HCT116 (cell line): ENCODE measurements around the gene HOXB13. TPM values are rescaled to one million over a fixed set of nuclear protein-coding genes. Genes with fewer than 3 reads are reported as not detected.

Source experiments
- ATAC-seq: fragments of 200-7000 bp; cut with Tn5 transposase; 2 replicates; pipeline ENCODE4 v1.9.1; 2020; ENCODE audit warnings: mild to moderate bottlenecking, moderate library complexity
- BruUV-seq: library from RNA; stranded (reverse); fragments of 400-500 nt; replicated peaks from 2 replicates; lab custom pipeline; 2021; lab: Mats Ljungman, UMichigan
- CTCF ChIA-PET: fragments of 300-600 bp; sonication (Branson Sonifier 250); formaldehyde crosslinking; loops from one replicate; lab custom pipeline; 2021; ENCODE audit warnings: antibody characterized with exemption; lab: Charles Lee
- POLR2A ChIA-PET: fragments of 300-600, 350-600 bp; sonication (Branson Sonifier 250); formaldehyde crosslinking; loops from one replicate; lab custom pipeline; 2021; ENCODE audit warnings: antibody characterized with exemption; lab: Charles Lee
- RAD21 ChIA-PET, 2 experiments: fragments of 300-600 bp; sonication (Branson Sonifier 250); formaldehyde crosslinking; loops; one replicate each; lab custom pipeline; 2023; ENCODE audit warnings: low total read pairs in 2 of 2; ENCODE audit not compliant: uncharacterized antibody in 2 of 2, unreplicated experiment in 2 of 2, low non-redundant PET in 1 of 2; lab: Charles Lee
- DNase-seq: peaks from one replicate; pipeline ENCODE4 v3.0.0-alpha.2; 2010; ENCODE audit warnings: low read depth, low spot score
- H2AFZ ChIP-seq: fragments of 200-600 bp; shearing (Covaris generic), sonication (generic); 2 replicates; pipeline ENCODE4 v1.6.1; 2017; ENCODE audit warnings: low read depth, mixed run types, mixed read lengths, antibody characterized with exemption, low read length; ENCODE audit not compliant: poor library complexity, severe bottlenecking
- H3K27ac ChIP-seq: 2 replicates; pipeline ENCODE4 v1.5.1; 2012; ENCODE audit warnings: low read depth, low read length
- H3K27me3 ChIP-seq: fragments of 200-600 bp; sonication (generic); 2 replicates; pipeline ENCODE4 v1.6.1; 2016; ENCODE audit warnings: mixed run types, low read length, mixed read lengths; ENCODE audit not compliant: insufficient read depth
- H3K36me3 ChIP-seq, 2 experiments: fragments of 200-500 bp in 1 of 2; fragments of 200-600 bp in 1 of 2; sonication (Bioruptor generic) in 1 of 2; sonication (generic) in 1 of 2; 2 replicates each; pipeline versions ENCODE4 v1.5.1 to v1.6.1; 2014 to 2016; ENCODE audit warnings: low read length in 2 of 2, inconsistent platforms in 1 of 2, mixed read lengths in 1 of 2, mixed run types in 1 of 2; ENCODE audit not compliant: insufficient read depth in 2 of 2, control insufficient read depth in 1 of 2
- H3K4me1 ChIP-seq, 2 experiments: fragments of 200-600 bp in 1 of 2; sonication (generic) in 1 of 2; 2 replicates each; pipeline versions ENCODE4 v1.5.1 to v1.6.1; 2012 to 2017; ENCODE audit warnings: low read length in 2 of 2, inconsistent platforms in 1 of 2, mild to moderate bottlenecking in 1 of 2, mixed read lengths in 1 of 2, mixed run types in 1 of 2, moderate library complexity in 1 of 2; ENCODE audit not compliant: insufficient read depth in 2 of 2, control insufficient read depth in 1 of 2
- H3K4me2 ChIP-seq: fragments of 200-600 bp; sonication (generic); 2 replicates; pipeline ENCODE4 v1.6.1; 2017; ENCODE audit warnings: mixed run types, low read length, mixed read lengths
- H3K4me3 ChIP-seq, 2 experiments: fragments of 200-600 bp in 1 of 2; sonication (generic) in 1 of 2; replicated peaks in 1 of 2; 2 replicates each; pipeline ENCODE4 v1.5.1; 2011 to 2016; ENCODE audit warnings: low read length in 2 of 2, control low read depth in 1 of 2, low read depth in 1 of 2, mild to moderate bottlenecking in 1 of 2, mixed read lengths in 1 of 2, mixed run types in 1 of 2
- H3K79me2 ChIP-seq: fragments of 200-600 bp; sonication (generic); 2 replicates; pipeline ENCODE4 v1.6.1; 2017; ENCODE audit warnings: mild to moderate bottlenecking, mixed run types, low read length, moderate library complexity, mixed read lengths; ENCODE audit not compliant: insufficient read depth
- H3K9ac ChIP-seq: fragments of 200-600 bp; sonication (generic); 2 replicates; pipeline ENCODE4 v1.6.1; 2016; ENCODE audit warnings: low read length, mixed read lengths
- H3K9me2 ChIP-seq: fragments of 200-600 bp; sonication (generic), shearing (Covaris generic); 2 replicates; pipeline ENCODE4 v1.6.1; 2017; ENCODE audit warnings: mixed run types, mild to moderate bottlenecking, moderate library complexity; ENCODE audit not compliant: insufficient read depth
- H3K9me3 ChIP-seq, 2 experiments: fragments of 200-500 bp in 1 of 2; fragments of 200-600 bp in 1 of 2; sonication (Bioruptor generic) in 1 of 2; sonication (generic) in 1 of 2; 2 replicates each; pipeline ENCODE4 v1.6.1; 2014 to 2017; ENCODE audit warnings: low read length in 2 of 2, mixed read lengths in 2 of 2, inconsistent platforms in 1 of 2, low read depth in 1 of 2, mild to moderate bottlenecking in 1 of 2, mixed run types in 1 of 2, moderate library complexity in 1 of 2; ENCODE audit not compliant: control insufficient read depth in 1 of 2, insufficient read depth in 1 of 2
- H4K20me1 ChIP-seq: fragments of 200-600 bp; sonication (generic), shearing (Covaris generic); 2 replicates; pipeline ENCODE4 v1.6.1; 2017; ENCODE audit warnings: mixed run types, mild to moderate bottlenecking, moderate library complexity; ENCODE audit not compliant: insufficient read depth
- CBX3 ChIP-seq: IDR thresholded peaks from 2 replicates; pipeline ENCODE4 v1.6.1; 2012; ENCODE audit warnings: low read depth
- CEBPB ChIP-seq: IDR thresholded peaks from 2 replicates; pipeline ENCODE4 v1.6.1; 2012; ENCODE audit warnings: low read depth
- CTCF ChIP-seq, 3 experiments: fragments of 200-600 bp in 1 of 3; sonication (generic) in 1 of 3; IDR thresholded peaks in 2 of 3; conservative IDR thresholded peaks in 1 of 3; 2 replicates each; pipeline ENCODE4 v1.5.1; 2012 to 2017; ENCODE audit warnings: low read depth in 2 of 3, low read length in 2 of 3, antibody characterized with exemption in 1 of 3, borderline replicate concordance in 1 of 3, control low read depth in 1 of 3, mild to moderate bottlenecking in 1 of 3, mixed read lengths in 1 of 3, mixed run types in 1 of 3, moderate library complexity in 1 of 3; ENCODE audit not compliant: insufficient read depth in 1 of 3
- EGR1 ChIP-seq: IDR thresholded peaks from 2 replicates; pipeline ENCODE4 v1.6.1; 2012; ENCODE audit warnings: low read depth
- EZH2 ChIP-seq: fragments of 200-600 bp; sonication (generic); IDR thresholded peaks from 2 replicates; pipeline ENCODE4 v1.6.1; 2017; ENCODE audit warnings: antibody characterized with exemption, mixed run types
- EZH2phosphoT487 ChIP-seq: fragments of 200-600 bp; IDR thresholded peaks from 2 replicates; pipeline ENCODE4 v1.6.1; 2018; ENCODE audit warnings: antibody characterized with exemption, borderline replicate concordance
- JUND ChIP-seq: IDR thresholded peaks from 2 replicates; pipeline ENCODE4 v1.6.1; 2012
- POLR2AphosphoS5 ChIP-seq: IDR thresholded peaks from 2 replicates; pipeline ENCODE4 v1.6.1; 2011; ENCODE audit warnings: mild to moderate bottlenecking, low read depth, low read length, moderate library complexity
- SIN3A ChIP-seq: IDR thresholded peaks from 2 replicates; pipeline ENCODE4 v1.6.1; 2012; ENCODE audit warnings: low read depth
- SP1 ChIP-seq: IDR thresholded peaks from 2 replicates; pipeline ENCODE4 v1.6.1; 2012; ENCODE audit warnings: low read depth
- SRF ChIP-seq: IDR thresholded peaks from 2 replicates; pipeline ENCODE4 v1.6.1; 2012; ENCODE audit warnings: low read depth
- TCF7L2 ChIP-seq: IDR thresholded peaks from 2 replicates; pipeline ENCODE4 v1.7.0; 2011; ENCODE audit warnings: borderline replicate concordance, inconsistent platforms; ENCODE audit not compliant: insufficient read depth, insufficient read length; ENCODE audit errors: extremely low read depth
- ZNF274 ChIP-seq: fragments of 200-500 bp; sonication (Bioruptor generic); IDR thresholded peaks from 2 replicates; pipeline ENCODE4 v1.6.1; 2014; ENCODE audit warnings: mild to moderate bottlenecking, low read depth, low read length, inconsistent platforms
- intact Hi-C: fragments of 100-400 bp; cut with micrococcal nuclease; formaldehyde crosslinking; loops from 2 replicates; pipeline ENCODE4 v1.10.0; 2022
- total RNA-seq: library from RNA; stranded (reverse); gene quantifications from one replicate; pipeline ENCODE4 v1.2.1, GENCODE V29; 2021; ENCODE audit not compliant: unreplicated experiment
- TF ChIP-seq, protein P1 (sequence below): IDR thresholded peaks from 2 replicates; pipeline ENCODE4 v1.6.1; 2012

The HOXB13 gene
- total RNA-seq, 1 experiment from 2014 or later = 7.8 TPM

GRCh38 chr17:48722915-48723422 is 5.6 kb downstream of the HOXB13 start, which contains the start of gene PRAC2:
PRAC2 (plus strand) TSS chr17:48723185; CDS start chr17:48724411, 1,226 bp downstream.
- H3K9me3 ChIP-seq = no peaks in the 10 kb centered on the region
- no peaks in the 10 kb centered on the region for H4K20me1 ChIP-seq
- no peak for DNase-seq
- ChIA-PET POLR2A (interaction anchor here (1.5 kb wide), 1 partner anchor 44 kb away, joined by 6 read pairs; no protein-coding TSS in a partner anchor), RAD21 (interaction anchor here in 1 of 2 experiments (1.6 to 2.1 kb wide), 2 partner anchors 68 to 156 kb away, joined by 8 to 13 read pairs; no protein-coding TSS in a partner anchor), CTCF (interaction anchor here (0.8 to 6.8 kb wide), 12 partner anchors 14 to 161 kb away, joined by 3 to 97 read pairs (median 11); no protein-coding TSS in a partner anchor)
- no peaks in the 10 kb centered on the region for H3K27me3 ChIP-seq
- no peaks in the 10 kb centered on the region for H3K9me2 ChIP-seq
- BruUV-seq = no TSS peak
- H3K9ac ChIP-seq = no peak within 1 kb of the TSS
- peaks cover 5 to 9% of the 10 kb centered on the region in 2 experiments; a peak in 3 of 4 replicates for H3K4me1 ChIP-seq
- H3K36me3 ChIP-seq = no peaks in the 10 kb centered on the region
- no peak within 1 kb of the TSS for H3K4me3 ChIP-seq
- TF ChIP-seq JUND = no peak
- no peak for TF ChIP-seq CBX3
- TF ChIP-seq EZH2phosphoT487 = no peak
- no peak for TF ChIP-seq POLR2AphosphoS5
- no peak for TF ChIP-seq SP1
- TF ChIP-seq TCF7L2 = no peak
- no peak for TF ChIP-seq CEBPB
- TF ChIP-seq ZNF274 = no peak
- TF ChIP-seq SIN3A = no peak
- TF ChIP-seq, protein P1, sequence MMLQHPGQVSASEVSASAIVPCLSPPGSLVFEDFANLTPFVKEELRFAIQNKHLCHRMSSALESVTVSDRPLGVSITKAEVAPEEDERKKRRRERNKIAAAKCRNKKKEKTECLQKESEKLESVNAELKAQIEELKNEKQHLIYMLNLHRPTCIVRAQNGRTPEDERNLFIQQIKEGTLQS = no peak
- TF ChIP-seq EZH2 = no peak
- TF ChIP-seq EGR1 = no peak
- TF ChIP-seq SRF = no peak
- TF ChIP-seq CTCF (IDR thresholded peaks at IDR 0.05 in 2 of 3, conservative IDR thresholded peaks at IDR 0.05 in 1 of 3; ENCODE audit: borderline replicate concordance in 1 of 3, insufficient read depth in 1 of 3, low read depth in 2 of 3, low read length in 2 of 3) = no peak
- H3K79me2 ChIP-seq = no peaks in the 10 kb centered on the region
- no peak within 1 kb of the TSS for H3K27ac ChIP-seq
- intact Hi-C loops = loop anchor here (5.0 kb wide), 1 partner anchor 314 kb away; no protein-coding TSS in a partner anchor
- H3K4me2 ChIP-seq = no peak within 1 kb of the TSS
- no peak within 1 kb of the TSS for H2AFZ ChIP-seq
- no peak for ATAC-seq
